ENCODE results near the gene NGLY1.
A peak's percentile ranks its signal among the peaks of the same experiment; 100 is the strongest.

Gene NGLY1

GRCh38 chr3:25783661-25784512 is 644 bp upstream of the NGLY1 start:
- peak; percentile 32 for ATAC-seq
- DNase-seq = no peak

- ATAC-seq (no peak), DNase-seq (no peak)
Observed at GRCh38 chr3:25782636-25782937, 656 bp downstream of the NGLY1 start.

- ATAC-seq (no peak), DNase-seq (no peak)
Observed at GRCh38 chr3:25781758-25782594, 1.3 kb downstream of the NGLY1 start.

DNA sequence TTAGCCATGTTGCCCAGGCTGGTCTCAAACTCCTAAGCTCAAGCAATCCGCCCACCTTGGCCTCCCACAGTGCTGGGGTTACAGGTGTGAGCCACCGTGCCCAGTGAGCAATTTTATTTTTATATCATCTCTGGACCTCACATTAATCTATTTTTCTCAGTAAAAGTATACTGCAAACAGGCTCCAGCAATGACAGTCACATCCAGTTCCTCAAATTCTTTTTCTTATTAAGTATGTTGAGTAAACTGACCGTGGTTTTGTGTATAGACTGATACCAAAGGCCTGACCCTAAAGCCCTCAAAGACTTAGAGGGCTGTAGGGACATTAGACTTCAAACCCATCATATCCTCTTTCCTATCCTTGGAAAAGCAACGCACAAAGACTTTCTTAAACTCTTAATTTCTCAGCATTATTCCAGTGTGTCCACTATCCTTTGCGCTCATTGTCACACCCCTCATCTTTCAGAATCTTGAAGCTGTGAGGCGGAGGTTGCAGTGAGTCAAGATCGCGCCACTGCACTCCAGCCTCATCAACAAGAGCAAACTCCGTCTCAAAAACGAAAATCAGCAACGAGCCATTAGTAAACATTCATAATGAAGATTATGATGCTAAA is 2.0 kb downstream of the NGLY1 start:
- no peak for ATAC-seq
- DNase-seq = no peak

GRCh38 chr3:25780618-25781017 is 2.6 kb downstream of the NGLY1 start:
- no peak for DNase-seq
- ATAC-seq = no peak

- DNase-seq (no peak), ATAC-seq (peak; percentile 23)
Observed at GRCh38 chr3:25775936-25776335, 7.3 kb downstream of the NGLY1 start.

DNA sequence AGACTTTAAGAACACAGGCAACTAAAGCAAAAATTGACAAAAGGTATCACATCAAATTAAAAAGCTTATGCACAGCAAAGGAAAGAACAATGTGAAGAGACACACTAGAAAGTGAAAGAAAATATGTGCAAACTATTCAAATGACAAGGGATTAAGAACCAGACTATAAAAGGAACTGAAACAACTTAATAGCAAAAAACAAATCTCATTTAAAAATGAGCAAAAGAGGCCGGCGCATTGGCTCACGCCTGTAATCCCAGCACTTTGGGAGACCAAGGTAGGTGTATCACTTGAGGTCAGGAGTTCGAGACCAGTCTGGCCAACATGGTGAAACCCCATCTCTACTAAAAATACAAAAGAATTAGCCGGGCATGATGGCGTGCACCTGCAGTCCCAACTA is 14.4 kb downstream of the NGLY1 start:
- no peak for ATAC-seq
- DNase-seq = no peak

- DNase-seq = no peak
- no peak for ATAC-seq
Observed at GRCh38 chr3:25751725-25752124, 31.5 kb downstream of the NGLY1 start.

DNA sequence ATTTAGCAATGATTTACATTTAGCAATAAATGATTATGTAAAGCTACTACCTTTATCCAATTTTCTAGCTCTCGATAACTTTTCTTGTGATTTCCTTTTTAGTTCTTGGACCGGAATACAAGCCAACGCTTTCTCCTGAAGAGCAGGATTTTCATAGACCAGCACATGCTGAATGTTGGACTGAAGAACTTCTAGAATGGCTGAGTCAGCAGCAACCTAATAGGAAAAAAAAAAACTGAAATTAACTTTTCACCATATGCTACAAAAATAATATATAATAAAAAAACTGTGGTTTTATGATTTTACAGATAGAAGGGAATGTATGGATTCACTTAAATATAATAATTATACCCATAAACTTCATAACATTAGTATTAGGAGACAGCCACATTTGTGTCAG is 32.2 kb downstream of the NGLY1 start:
- ATAC-seq = no peak
- no peak for DNase-seq

DNA sequence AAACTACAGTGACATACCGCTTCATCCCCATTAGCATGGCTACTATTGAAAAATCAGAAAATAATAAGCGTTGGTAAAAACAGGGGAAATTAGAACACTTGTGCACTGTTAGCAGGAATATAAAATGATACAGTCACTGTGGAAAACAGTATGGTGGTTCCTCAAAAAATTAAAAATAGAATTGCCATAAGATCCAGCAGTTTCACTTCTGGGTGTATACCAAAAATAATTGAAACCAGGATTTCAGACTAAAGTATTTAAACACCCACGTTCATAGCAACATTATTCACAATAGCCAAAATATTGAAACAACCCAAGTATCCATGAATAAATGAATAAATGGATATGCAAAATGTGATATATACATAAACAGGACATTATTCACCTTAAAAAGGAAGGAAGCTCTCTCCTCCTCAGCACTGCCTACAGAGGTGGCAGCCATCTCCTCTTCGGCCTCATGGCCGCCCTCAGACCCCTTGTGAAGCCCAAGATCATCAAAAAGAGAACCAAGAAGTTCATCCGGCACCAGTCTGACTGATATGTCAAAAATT is 34.1 kb downstream of the NGLY1 start:
- ATAC-seq (no peak), DNase-seq (no peak)

DNA sequence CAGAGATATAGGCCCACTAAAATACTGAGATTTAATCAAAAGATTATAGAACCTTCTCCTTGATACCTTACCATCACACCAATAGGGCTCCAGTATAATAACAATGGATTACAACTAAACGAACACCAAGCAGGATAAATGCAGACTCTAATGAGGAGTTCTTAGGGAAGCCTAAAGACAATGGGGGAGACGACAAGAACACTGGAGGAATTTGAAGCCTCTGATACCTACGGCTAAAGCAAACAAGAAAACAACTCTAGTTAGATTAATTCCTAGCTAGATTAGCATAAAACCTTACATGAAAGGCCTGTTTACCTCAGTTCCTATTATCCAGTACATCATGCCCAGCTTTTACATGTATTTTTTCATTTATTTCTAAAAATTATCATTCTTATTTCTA is 35.1 kb downstream of the NGLY1 start:
- ATAC-seq (no peak), DNase-seq (no peak)

DNA sequence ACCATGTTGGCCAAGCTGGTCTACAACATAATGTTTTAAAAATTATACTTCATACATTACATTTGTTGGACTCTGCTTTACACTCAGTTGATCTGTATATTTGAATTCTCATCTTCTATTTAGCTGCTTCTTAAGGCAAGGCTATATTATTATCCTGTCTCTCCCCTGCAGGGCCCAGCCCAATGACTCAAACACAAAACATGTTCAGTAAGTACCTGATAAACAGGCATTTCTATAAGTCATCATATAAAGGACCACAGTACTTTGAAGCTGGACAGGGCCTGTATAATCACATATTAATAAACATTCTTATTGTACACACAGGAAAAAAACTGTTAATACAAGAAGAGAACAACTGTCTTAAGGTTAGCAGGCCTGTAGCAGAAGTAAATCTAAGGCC is 36.2 kb downstream of the NGLY1 start:
- DNase-seq (no peak), ATAC-seq (no peak)

- ATAC-seq (no peak), DNase-seq (no peak)
Observed at GRCh38 chr3:25744470-25744869, 38.8 kb downstream of the NGLY1 start.

- no peak for DNase-seq
- ATAC-seq = no peak
Observed at GRCh38 chr3:25728101-25728500, 55.1 kb downstream of the NGLY1 start.

GRCh38 chr3:25727316-25727715 is 55.9 kb downstream of the NGLY1 start:
- ATAC-seq = no peak
- DNase-seq = no peak

DNA sequence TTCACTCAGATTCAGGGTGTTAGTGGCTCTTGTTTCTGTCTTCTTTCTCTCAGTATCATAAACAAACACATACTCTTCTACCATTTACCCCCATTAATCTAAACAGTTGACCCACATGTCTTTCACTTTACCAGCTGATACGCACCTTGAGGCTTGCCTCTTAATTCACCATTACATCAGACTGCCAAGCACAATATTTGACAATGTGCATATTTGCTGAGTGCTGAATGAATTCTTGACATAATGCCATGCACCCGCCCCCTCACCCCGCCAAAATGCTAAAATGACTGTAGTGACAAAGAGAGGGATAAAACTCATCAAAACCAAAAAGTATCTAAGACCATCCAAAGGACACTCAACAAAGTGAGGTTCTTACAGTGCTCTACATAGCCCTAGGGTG is 57.4 kb downstream of the NGLY1 start:
- ATAC-seq (no peak), DNase-seq (no peak)

- no peak for DNase-seq
- no peak for ATAC-seq
Observed at GRCh38 chr3:25724948-25725645, 58.1 kb downstream of the NGLY1 start.

GRCh38 chr3:25723802-25724201 is 59.4 kb downstream of the NGLY1 start:
- ATAC-seq (no peak), DNase-seq (no peak)

DNA sequence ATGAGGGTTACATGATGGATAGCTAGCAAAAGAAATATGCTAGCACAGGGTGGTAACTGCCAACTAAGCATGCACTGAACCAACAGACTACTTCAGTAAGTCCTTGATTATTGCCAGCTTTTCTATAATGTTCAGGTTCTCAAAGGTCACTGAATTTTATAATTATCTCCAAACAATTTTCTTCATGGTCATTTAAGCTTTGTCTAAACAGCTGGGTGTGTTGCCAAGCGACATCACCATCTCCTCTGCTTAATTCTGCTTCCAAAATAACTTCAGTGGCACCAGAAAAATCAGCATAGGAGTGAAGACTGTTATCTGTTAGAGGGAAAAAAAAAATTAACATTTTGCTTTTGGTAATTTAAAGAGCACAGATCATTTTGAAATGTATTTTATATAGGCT is 63.9 kb downstream of the NGLY1 start:
- ATAC-seq (no peak), DNase-seq (no peak)

DNA sequence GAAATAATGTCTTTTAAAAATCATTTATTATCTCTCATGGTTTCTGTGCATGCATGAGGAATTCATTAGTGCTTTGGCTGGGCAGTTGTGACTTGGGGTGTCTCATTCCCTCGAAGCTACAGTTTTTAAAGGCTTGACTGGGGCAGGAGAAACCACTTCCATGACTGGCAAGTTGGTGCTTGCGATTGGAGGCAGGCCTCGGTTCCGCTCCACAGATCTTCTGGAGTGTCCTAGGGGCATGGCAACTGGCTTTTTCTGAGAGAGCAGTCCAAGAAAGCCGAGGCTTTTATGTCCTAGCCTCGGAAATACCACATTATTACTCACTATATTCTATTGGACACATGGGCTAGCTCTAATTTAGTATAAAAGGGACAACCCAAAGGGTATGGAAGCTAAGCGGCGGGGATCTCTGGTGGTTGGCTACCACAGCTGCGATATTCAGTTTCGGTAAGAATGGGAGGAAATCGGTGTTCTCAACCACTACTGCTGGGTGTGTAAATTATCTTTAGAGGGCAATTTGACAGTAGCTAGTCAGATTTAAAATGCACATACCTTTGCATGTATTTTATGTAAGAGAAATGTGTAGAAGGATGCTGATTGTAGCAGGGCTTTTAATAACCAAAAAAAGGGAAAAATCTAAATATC is 69.8 kb downstream of the NGLY1 start:
- DNase-seq (no peak), ATAC-seq (no peak)

GRCh38 chr3:25711090-25711489 is 72.2 kb downstream of the NGLY1 start:
- DNase-seq (no peak), ATAC-seq (no peak)

- ATAC-seq (no peak), DNase-seq (no peak)
Observed at GRCh38 chr3:25708036-25708435, 75.2 kb downstream of the NGLY1 start.
